Suprapubic skin (tissue), 3 donors: ENCODE measurements around the gene MYMX.

Experiments used
- CTCF ChIP-seq, 2 donors: fragments of 200-600 bp in 1 of 2; fragments of 450-650 bp in 1 of 2; sonication (generic) in 1 of 2; IDR thresholded peaks; one replicate each; pipeline ENCODE4 v1.5.1; 2016 to 2019; ENCODE audit warnings: antibody characterized with exemption in 2 of 2, mild to moderate bottlenecking in 1 of 2, moderate library complexity in 1 of 2
- EP300 ChIP-seq: sonication (generic); formaldehyde crosslinking; IDR thresholded peaks from one replicate; pipeline ENCODE4 v1.6.1; 2017; ENCODE audit warnings: antibody characterized with exemption
- POLR2A ChIP-seq, 2 donors: fragments of 450-650 bp; IDR thresholded peaks; one replicate each; pipeline ENCODE4 v1.6.1; 2017; ENCODE audit warnings: antibody characterized with exemption in 2 of 2, mild to moderate bottlenecking in 2 of 2, moderate library complexity in 2 of 2

DNA sequence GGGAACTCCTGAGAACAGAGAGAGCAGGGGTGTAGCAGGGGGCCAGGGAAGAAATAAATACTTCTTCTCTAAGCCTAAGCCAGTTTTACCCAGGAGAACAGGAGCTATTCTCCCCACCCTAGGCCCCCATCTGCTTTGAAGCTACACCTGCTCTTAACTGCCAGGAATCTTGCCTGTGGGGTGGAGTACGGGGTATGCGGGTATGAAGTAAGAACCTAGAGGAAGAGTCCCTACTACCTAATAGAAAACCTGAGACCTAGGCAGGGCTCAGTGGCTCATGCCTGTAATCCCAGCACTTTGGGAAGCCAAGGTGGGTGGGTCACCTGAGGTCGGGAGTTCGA lies 8.2 kb downstream of the MYMX start:
- TF ChIP-seq CTCF (IDR thresholded peaks at IDR 0.05) (no peak), POLR2A (IDR thresholded peaks at IDR 0.05) (no peak), EP300 (no peak)
